HCT116 (cell line): ENCODE results near the gene APLF. TPM values are rescaled to one million over a fixed set of nuclear protein-coding genes. Genes with fewer than 3 reads are reported as not detected.

ENCODE experiments used
- ATAC-seq: fragments of 200-7000 bp; cut with Tn5 transposase; 2 replicates; pipeline ENCODE4 v1.9.1; 2020; ENCODE audit warnings: mild to moderate bottlenecking, moderate library complexity
- BruUV-seq: library from RNA; stranded (reverse); fragments of 400-500 nt; replicated peaks from 2 replicates; lab custom pipeline; 2021; lab: Mats Ljungman, UMichigan
- CTCF ChIA-PET: fragments of 300-600 bp; sonication (Branson Sonifier 250); formaldehyde crosslinking; loops from one replicate; lab custom pipeline; 2021; ENCODE audit warnings: antibody characterized with exemption; lab: Charles Lee
- POLR2A ChIA-PET: fragments of 300-600, 350-600 bp; sonication (Branson Sonifier 250); formaldehyde crosslinking; loops from one replicate; lab custom pipeline; 2021; ENCODE audit warnings: antibody characterized with exemption; lab: Charles Lee
- RAD21 ChIA-PET, 2 experiments: fragments of 300-600 bp; sonication (Branson Sonifier 250); formaldehyde crosslinking; loops; one replicate each; lab custom pipeline; 2023; ENCODE audit warnings: low total read pairs in 2 of 2; ENCODE audit not compliant: uncharacterized antibody in 2 of 2, unreplicated experiment in 2 of 2, low non-redundant PET in 1 of 2; lab: Charles Lee
- DNase-seq: peaks from one replicate; pipeline ENCODE4 v3.0.0-alpha.2; 2010; ENCODE audit warnings: low read depth, low spot score
- H2AFZ ChIP-seq: fragments of 200-600 bp; shearing (Covaris generic), sonication (generic); 2 replicates; pipeline ENCODE4 v1.6.1; 2017; ENCODE audit warnings: low read depth, mixed run types, mixed read lengths, antibody characterized with exemption, low read length; ENCODE audit not compliant: poor library complexity, severe bottlenecking
- H3K27ac ChIP-seq: 2 replicates; pipeline ENCODE4 v1.5.1; 2012; ENCODE audit warnings: low read depth, low read length
- H3K27me3 ChIP-seq: fragments of 200-600 bp; sonication (generic); 2 replicates; pipeline ENCODE4 v1.6.1; 2016; ENCODE audit warnings: mixed run types, low read length, mixed read lengths; ENCODE audit not compliant: insufficient read depth
- H3K36me3 ChIP-seq, 2 experiments: fragments of 200-500 bp in 1 of 2; fragments of 200-600 bp in 1 of 2; sonication (Bioruptor generic) in 1 of 2; sonication (generic) in 1 of 2; 2 replicates each; pipeline versions ENCODE4 v1.5.1 to v1.6.1; 2014 to 2016; ENCODE audit warnings: low read length in 2 of 2, inconsistent platforms in 1 of 2, mixed read lengths in 1 of 2, mixed run types in 1 of 2; ENCODE audit not compliant: insufficient read depth in 2 of 2, control insufficient read depth in 1 of 2
- H3K4me1 ChIP-seq, 2 experiments: fragments of 200-600 bp in 1 of 2; sonication (generic) in 1 of 2; 2 replicates each; pipeline versions ENCODE4 v1.5.1 to v1.6.1; 2012 to 2017; ENCODE audit warnings: low read length in 2 of 2, inconsistent platforms in 1 of 2, mild to moderate bottlenecking in 1 of 2, mixed read lengths in 1 of 2, mixed run types in 1 of 2, moderate library complexity in 1 of 2; ENCODE audit not compliant: insufficient read depth in 2 of 2, control insufficient read depth in 1 of 2
- H3K4me2 ChIP-seq: fragments of 200-600 bp; sonication (generic); 2 replicates; pipeline ENCODE4 v1.6.1; 2017; ENCODE audit warnings: mixed run types, low read length, mixed read lengths
- H3K4me3 ChIP-seq, 2 experiments: fragments of 200-600 bp in 1 of 2; sonication (generic) in 1 of 2; replicated peaks in 1 of 2; 2 replicates each; pipeline ENCODE4 v1.5.1; 2011 to 2016; ENCODE audit warnings: low read length in 2 of 2, control low read depth in 1 of 2, low read depth in 1 of 2, mild to moderate bottlenecking in 1 of 2, mixed read lengths in 1 of 2, mixed run types in 1 of 2
- H3K79me2 ChIP-seq: fragments of 200-600 bp; sonication (generic); 2 replicates; pipeline ENCODE4 v1.6.1; 2017; ENCODE audit warnings: mild to moderate bottlenecking, mixed run types, low read length, moderate library complexity, mixed read lengths; ENCODE audit not compliant: insufficient read depth
- H3K9ac ChIP-seq: fragments of 200-600 bp; sonication (generic); 2 replicates; pipeline ENCODE4 v1.6.1; 2016; ENCODE audit warnings: low read length, mixed read lengths
- H3K9me2 ChIP-seq: fragments of 200-600 bp; sonication (generic), shearing (Covaris generic); 2 replicates; pipeline ENCODE4 v1.6.1; 2017; ENCODE audit warnings: mixed run types, mild to moderate bottlenecking, moderate library complexity; ENCODE audit not compliant: insufficient read depth
- H3K9me3 ChIP-seq, 2 experiments: fragments of 200-500 bp in 1 of 2; fragments of 200-600 bp in 1 of 2; sonication (Bioruptor generic) in 1 of 2; sonication (generic) in 1 of 2; 2 replicates each; pipeline ENCODE4 v1.6.1; 2014 to 2017; ENCODE audit warnings: low read length in 2 of 2, mixed read lengths in 2 of 2, inconsistent platforms in 1 of 2, low read depth in 1 of 2, mild to moderate bottlenecking in 1 of 2, mixed run types in 1 of 2, moderate library complexity in 1 of 2; ENCODE audit not compliant: control insufficient read depth in 1 of 2, insufficient read depth in 1 of 2
- H4K20me1 ChIP-seq: fragments of 200-600 bp; sonication (generic), shearing (Covaris generic); 2 replicates; pipeline ENCODE4 v1.6.1; 2017; ENCODE audit warnings: mixed run types, mild to moderate bottlenecking, moderate library complexity; ENCODE audit not compliant: insufficient read depth
- CBX3 ChIP-seq: IDR thresholded peaks from 2 replicates; pipeline ENCODE4 v1.6.1; 2012; ENCODE audit warnings: low read depth
- CEBPB ChIP-seq: IDR thresholded peaks from 2 replicates; pipeline ENCODE4 v1.6.1; 2012; ENCODE audit warnings: low read depth
- EZH2 ChIP-seq: fragments of 200-600 bp; sonication (generic); IDR thresholded peaks from 2 replicates; pipeline ENCODE4 v1.6.1; 2017; ENCODE audit warnings: antibody characterized with exemption, mixed run types
- JUND ChIP-seq: IDR thresholded peaks from 2 replicates; pipeline ENCODE4 v1.6.1; 2012
- POLR2A ChIP-seq: IDR thresholded peaks from 2 replicates; pipeline ENCODE4 v1.7.0; 2011; ENCODE audit warnings: borderline replicate concordance; ENCODE audit not compliant: insufficient read depth, insufficient read length; ENCODE audit errors: extremely low read depth
- POLR2AphosphoS5 ChIP-seq: IDR thresholded peaks from 2 replicates; pipeline ENCODE4 v1.6.1; 2011; ENCODE audit warnings: mild to moderate bottlenecking, low read depth, low read length, moderate library complexity
- RAD21 ChIP-seq: IDR thresholded peaks from 2 replicates; pipeline ENCODE4 v1.6.1; 2012; ENCODE audit warnings: low read depth, mild to moderate bottlenecking
- TCF7L2 ChIP-seq: IDR thresholded peaks from 2 replicates; pipeline ENCODE4 v1.7.0; 2011; ENCODE audit warnings: borderline replicate concordance, inconsistent platforms; ENCODE audit not compliant: insufficient read depth, insufficient read length; ENCODE audit errors: extremely low read depth
- ZBTB33 ChIP-seq: IDR thresholded peaks from 2 replicates; pipeline ENCODE4 v1.6.1; 2011; ENCODE audit warnings: mild to moderate bottlenecking, low read length, moderate library complexity; ENCODE audit not compliant: insufficient replicate concordance; ENCODE audit errors: extremely low read depth
- ZNF274 ChIP-seq: fragments of 200-500 bp; sonication (Bioruptor generic); IDR thresholded peaks from 2 replicates; pipeline ENCODE4 v1.6.1; 2014; ENCODE audit warnings: mild to moderate bottlenecking, low read depth, low read length, inconsistent platforms
- intact Hi-C: fragments of 100-400 bp; cut with micrococcal nuclease; formaldehyde crosslinking; loops from 2 replicates; pipeline ENCODE4 v1.10.0; 2022
- total RNA-seq: library from RNA; stranded (reverse); gene quantifications from one replicate; pipeline ENCODE4 v1.2.1, GENCODE V29; 2021; ENCODE audit not compliant: unreplicated experiment
- TF ChIP-seq, protein P1 (sequence below): IDR thresholded peaks from 2 replicates; pipeline ENCODE4 v1.6.1; 2012

APLF gene
- total RNA-seq, 1 experiment from 2014 or later = 1.6 TPM

DNA sequence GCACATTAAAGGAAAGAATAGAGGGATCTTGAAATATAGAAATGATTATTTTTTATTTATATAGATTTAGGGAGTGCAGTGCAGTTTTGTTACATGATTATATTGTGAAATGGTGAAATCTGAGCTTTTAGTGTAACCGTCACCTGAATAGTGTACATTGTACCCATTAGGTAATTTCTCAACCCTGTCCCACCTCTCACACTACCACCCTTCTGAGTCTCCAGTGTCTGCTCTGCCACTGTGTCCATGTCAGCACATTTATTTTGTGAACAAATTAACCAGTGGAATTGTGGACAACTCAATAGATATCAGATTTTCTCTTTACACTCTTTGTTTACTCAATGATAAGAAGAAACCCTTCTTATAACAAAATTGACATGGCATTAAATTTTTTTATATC is 24.2 kb downstream of the APLF start:
- no peak overlapping the region for H3K9ac ChIP-seq
- H3K9me2 ChIP-seq = no peaks in the 10 kb centered on the region
- no peaks in the 10 kb centered on the region for H3K36me3 ChIP-seq
- no peaks in the 10 kb centered on the region for H3K9me3 ChIP-seq
- H3K27me3 ChIP-seq = no peaks in the 10 kb centered on the region
- ATAC-seq (no peak), DNase-seq (no peak)
- no peak overlapping the region for H3K4me3 ChIP-seq
- H3K27ac ChIP-seq = no peak overlapping the region
- no peaks in the 10 kb centered on the region for H3K4me1 ChIP-seq
- no peak overlapping the region for H2AFZ ChIP-seq
- CTCF ChIA-PET = no interaction called here
- H3K4me2 ChIP-seq = no peak overlapping the region
- POLR2A ChIA-PET = no interaction called here
- RAD21 ChIA-PET = no interaction called here
- no peak for TF ChIP-seq ZBTB33
- TF ChIP-seq EZH2 = no peak
- no peak for TF ChIP-seq JUND
- TF ChIP-seq CBX3 = no peak
- TF ChIP-seq, protein P1, sequence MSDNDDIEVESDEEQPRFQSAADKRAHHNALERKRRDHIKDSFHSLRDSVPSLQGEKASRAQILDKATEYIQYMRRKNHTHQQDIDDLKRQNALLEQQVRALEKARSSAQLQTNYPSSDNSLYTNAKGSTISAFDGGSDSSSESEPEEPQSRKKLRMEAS = no peak
- no peak for TF ChIP-seq CEBPB
- no peak for TF ChIP-seq ZNF274
- TF ChIP-seq RAD21 = no peak
- TF ChIP-seq POLR2A = no peak
- no peaks in the 10 kb centered on the region for H3K79me2 ChIP-seq
- H4K20me1 ChIP-seq = no peaks in the 10 kb centered on the region
- BruUV-seq = no TSS peak
- intact Hi-C loops = no loop called here

- Histone ChIP-seq H3K9ac (no peak overlapping the region), H3K79me2 (no peaks in the 10 kb centered on the region), H3K9me2 (no peaks in the 10 kb centered on the region), H2AFZ (no peak overlapping the region), H4K20me1 (no peaks in the 10 kb centered on the region), H3K4me1 (no peaks in the 10 kb centered on the region), H3K4me2 (no peak overlapping the region), H3K36me3 (no peaks in the 10 kb centered on the region), H3K27me3 (no peaks in the 10 kb centered on the region), H3K4me3 (no peak overlapping the region), H3K9me3 (no peaks in the 10 kb centered on the region; a peak in 1 of 4 replicates), H3K27ac (no peak overlapping the region)
- intact Hi-C loops = no loop called here
- DNase-seq (no peak), ATAC-seq (no peak)
- RAD21 ChIA-PET = no interaction called here
- TF ChIP-seq ZBTB33 (no peak), POLR2AphosphoS5 (no peak), RAD21 (no peak), TCF7L2 (no peak)
- no TSS peak for BruUV-seq
- POLR2A ChIA-PET = no interaction called here
- CTCF ChIA-PET = interaction anchor here (2.2 kb wide), 1 partner anchor 11 kb away, joined by 9 read pairs; no protein-coding TSS in a partner anchor
Observed at GRCh38 chr2:68499133-68499532, 31.7 kb downstream of the APLF start.
